Effector memory CD8-positive, alpha-beta T cell (primary cell): Measurements from ENCODE around the gene C20orf96.
"Not testable (repeated sequence)": the region's sequence is repeated elsewhere in the genome, so short reads cannot be mapped to it uniquely, and the experiment has no call there.

Source experiments
- ATAC-seq: fragments of 150-1000 bp; cut with Tn5 transposase; replicated peaks from 2 replicates; pipeline ENCODE4 v1.10.0; 2021; ENCODE audit warnings: mild to moderate bottlenecking, moderate library complexity
- DNase-seq, 3 experiments: peaks; one replicate each; pipeline ENCODE4 v3.0.0; 2021
- H3K27ac Mint-ChIP-seq, 2 donors: one replicate each; pipeline ENCODE4 v1.8.0; 2022; ENCODE audit warnings: mild to moderate bottlenecking in 2 of 2, mixed read lengths in 2 of 2, moderate library complexity in 2 of 2
- H3K27me3 Mint-ChIP-seq, 2 donors: one replicate each; pipeline ENCODE4 v1.8.0; 2022; ENCODE audit warnings: mixed read lengths in 2 of 2
- H3K36me3 Mint-ChIP-seq: one replicate; pipeline ENCODE4 v1.8.0; 2022; ENCODE audit warnings: mild to moderate bottlenecking, moderate library complexity, mixed read lengths; ENCODE audit not compliant: insufficient read depth
- H3K4me1 Mint-ChIP-seq, 2 donors: one replicate each; pipeline ENCODE4 v1.8.0; 2022; ENCODE audit warnings: low read depth in 2 of 2, mixed read lengths in 2 of 2
- H3K4me3 Mint-ChIP-seq, 2 donors: one replicate each; pipeline ENCODE4 v1.8.0; 2022; ENCODE audit warnings: mild to moderate bottlenecking in 2 of 2, mixed read lengths in 2 of 2, moderate library complexity in 2 of 2
- H3K9me3 Mint-ChIP-seq, 2 donors: one replicate each; pipeline ENCODE4 v1.8.0; 2022; ENCODE audit warnings: mixed read lengths in 2 of 2

Gene C20orf96

GRCh38 chr20:259981-260380 lies 30.6 kb downstream of the C20orf96 start:
- ATAC-seq (no peak), DNase-seq (no peak)
- Mint-ChIP-seq H3K27ac (no peak overlapping the region), H3K36me3 (no peaks in the 10 kb centered on the region), H3K27me3 (peaks cover 8 to 36% of the 10 kb centered on the region in 2 donors), H3K9me3 (no peaks in the 10 kb centered on the region), H3K4me3 (no peak overlapping the region), H3K4me1 (no peaks in the 10 kb centered on the region)

DNA sequence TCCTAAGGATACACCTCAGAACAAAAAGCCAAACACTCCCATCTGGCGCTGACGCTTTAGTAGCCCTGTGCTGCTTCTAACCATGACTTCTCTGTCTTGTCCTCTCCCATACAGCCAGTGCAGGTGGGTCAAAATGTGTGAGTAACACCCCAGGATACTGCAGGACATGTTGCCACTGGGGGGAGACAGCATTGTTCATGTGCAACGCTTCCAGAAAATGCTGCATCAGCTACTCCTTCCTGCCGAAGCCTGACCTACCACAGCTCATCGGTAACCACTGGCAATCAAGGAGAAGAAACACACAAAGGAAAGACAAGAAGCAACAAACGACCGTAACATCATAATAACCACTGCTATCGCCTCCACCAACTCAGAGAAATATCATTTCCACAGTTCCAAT lies 31.6 kb downstream of the C20orf96 start:
- Mint-ChIP-seq H3K27ac (no peak overlapping the region), H3K27me3 (peaks cover 8 to 44% of the 10 kb centered on the region in 2 donors), H3K36me3 (no peaks in the 10 kb centered on the region), H3K9me3 (no peaks in the 10 kb centered on the region), H3K4me3 (no peak overlapping the region), H3K4me1 (no peaks in the 10 kb centered on the region)
- ATAC-seq, result no peak
- no peak for DNase-seq

DNA sequence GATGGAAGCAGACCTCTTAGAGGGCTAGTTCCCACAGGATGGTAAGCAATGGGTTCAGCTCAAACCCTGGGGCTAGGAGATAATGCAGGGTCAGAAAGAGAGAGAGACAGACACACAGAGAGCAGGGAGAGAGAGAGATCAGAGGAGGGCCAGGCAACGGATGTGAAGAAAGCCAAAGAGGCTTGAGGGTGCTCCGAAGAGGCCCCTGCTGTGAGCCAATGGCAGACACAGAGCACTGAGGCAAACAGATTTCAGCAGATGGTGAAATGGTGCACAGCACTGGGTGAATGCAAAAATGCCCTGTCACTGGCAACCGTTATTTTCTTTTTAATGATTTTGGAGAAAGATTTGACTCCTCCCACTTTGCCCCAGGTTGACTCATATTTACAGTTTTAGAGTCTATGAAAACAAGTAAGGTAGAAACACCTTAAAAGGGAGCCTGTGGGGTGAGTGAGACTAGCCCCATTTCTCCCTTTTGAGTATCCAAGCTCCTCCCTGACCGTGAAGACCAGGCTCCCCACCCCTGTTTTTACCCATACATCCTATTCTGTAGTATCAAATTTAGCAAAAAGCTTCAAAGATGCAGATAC lies 32.2 kb downstream of the C20orf96 start:
- DNase-seq, result no peak
- no peaks in the 10 kb centered on the region for H3K9me3 Mint-ChIP-seq
- H3K4me3 Mint-ChIP-seq, result no peak overlapping the region
- no peaks in the 10 kb centered on the region for H3K4me1 Mint-ChIP-seq
- no peak overlapping the region for H3K27ac Mint-ChIP-seq
- no peak for ATAC-seq
- H3K27me3 Mint-ChIP-seq, result peaks cover 8 to 50% of the 10 kb centered on the region in 2 donors
- H3K36me3 Mint-ChIP-seq, result no peaks in the 10 kb centered on the region

DNA sequence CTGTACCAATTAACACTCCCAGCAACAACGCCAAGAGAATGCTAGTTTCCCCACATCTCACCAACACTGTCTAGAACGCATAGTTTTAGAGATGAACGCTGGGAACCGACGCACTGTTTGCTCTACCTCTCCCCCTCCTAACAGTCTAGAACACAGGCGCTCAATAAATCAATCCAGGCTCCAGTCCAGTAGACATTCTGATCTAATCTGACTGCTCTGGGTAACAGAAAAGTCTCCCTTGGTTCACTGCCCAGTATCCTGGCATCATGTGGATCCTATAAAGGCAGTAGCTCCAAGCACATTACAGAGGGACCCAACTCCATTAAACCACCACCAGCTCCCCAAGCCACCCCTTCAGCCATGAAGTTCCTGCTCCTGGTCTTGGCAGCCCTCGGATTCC lies 33.1 kb downstream of the C20orf96 start, which contains the start of gene DEFB132:
DEFB132 (plus strand) TSS at position 306 of the 400 bp plus-strand sequence; CDS start at position 361, 55 bp downstream.
- no peaks in the 10 kb centered on the region for H3K4me1 Mint-ChIP-seq
- H3K36me3 Mint-ChIP-seq, result no peaks in the 10 kb centered on the region
- H3K27ac Mint-ChIP-seq, result no peak within 1 kb of the TSS
- DNase-seq, result no peak
- H3K9me3 Mint-ChIP-seq, result no peaks in the 10 kb centered on the region
- H3K4me3 Mint-ChIP-seq, result no peak within 1 kb of the TSS
- ATAC-seq, result no peak
- H3K27me3 Mint-ChIP-seq, result peaks cover 8 to 54% of the 10 kb centered on the region in 2 donors

- not testable (repeated sequence) for H3K4me3 Mint-ChIP-seq, H3K4me1 Mint-ChIP-seq, ATAC-seq, H3K9me3 Mint-ChIP-seq, DNase-seq, H3K36me3 Mint-ChIP-seq, H3K27ac Mint-ChIP-seq
- peaks cover 7 to 29% of the 10 kb centered on the region in 2 donors for H3K27me3 Mint-ChIP-seq
These were observed 37.1 kb downstream of the C20orf96 start for GRCh38 chr20:253447-253846.

- Mint-ChIP-seq H3K36me3 (peaks cover 3% of the 10 kb centered on the region), H3K4me3 (no peak overlapping the region), H3K27me3 (peaks cover 7 to 23% of the 10 kb centered on the region in 2 donors), H3K27ac (no peak overlapping the region), H3K9me3 (no peaks in the 10 kb centered on the region), H3K4me1 (peaks cover 5% of the 10 kb centered on the region in 2 donors)
- DNase-seq (no peak), ATAC-seq (no peak)
These were observed 37.7 kb downstream of the C20orf96 start for GRCh38 chr20:252801-253200.

DNA sequence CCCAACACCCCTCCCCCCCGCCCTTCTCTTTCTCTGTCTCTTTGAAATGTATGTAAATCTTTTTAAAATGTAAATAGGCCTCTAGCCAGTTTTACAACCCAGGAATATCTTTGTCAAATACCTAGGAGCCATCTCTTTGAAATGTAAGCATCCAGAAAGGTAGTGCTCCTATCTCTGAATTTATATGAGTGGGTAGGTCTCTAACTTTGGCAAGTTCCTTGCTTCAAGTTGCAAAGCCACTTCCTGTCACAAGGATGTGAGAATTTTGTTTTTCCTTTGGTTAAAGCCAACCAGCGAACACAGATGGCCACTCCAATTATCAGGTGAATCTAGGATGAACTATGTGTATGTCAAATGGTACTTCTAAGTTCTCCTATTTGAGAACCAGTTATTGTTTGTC lies 39.2 kb downstream of the C20orf96 start:
- H3K9me3 Mint-ChIP-seq, result no peaks in the 10 kb centered on the region
- no peak overlapping the region for H3K4me3 Mint-ChIP-seq
- peaks cover 13 to 18% of the 10 kb centered on the region in 2 donors for H3K27me3 Mint-ChIP-seq
- ATAC-seq (no peak), DNase-seq (no peak)
- peaks cover 3% of the 10 kb centered on the region for H3K36me3 Mint-ChIP-seq
- H3K4me1 Mint-ChIP-seq, result peaks cover 5% of the 10 kb centered on the region in 2 donors
- no peak overlapping the region for H3K27ac Mint-ChIP-seq

- no peaks in the 10 kb centered on the region for H3K9me3 Mint-ChIP-seq
- DNase-seq (no peak), ATAC-seq (no peak)
- no peaks in the 10 kb centered on the region for H3K4me1 Mint-ChIP-seq
- peaks cover 18 to 33% of the 10 kb centered on the region in 2 donors for H3K27me3 Mint-ChIP-seq
- H3K27ac Mint-ChIP-seq, result no peak overlapping the region
- H3K36me3 Mint-ChIP-seq, result no peaks in the 10 kb centered on the region
- H3K4me3 Mint-ChIP-seq, result no peak overlapping the region
These were observed 47.6 kb downstream of the C20orf96 start for GRCh38 chr20:242905-243304.

DNA sequence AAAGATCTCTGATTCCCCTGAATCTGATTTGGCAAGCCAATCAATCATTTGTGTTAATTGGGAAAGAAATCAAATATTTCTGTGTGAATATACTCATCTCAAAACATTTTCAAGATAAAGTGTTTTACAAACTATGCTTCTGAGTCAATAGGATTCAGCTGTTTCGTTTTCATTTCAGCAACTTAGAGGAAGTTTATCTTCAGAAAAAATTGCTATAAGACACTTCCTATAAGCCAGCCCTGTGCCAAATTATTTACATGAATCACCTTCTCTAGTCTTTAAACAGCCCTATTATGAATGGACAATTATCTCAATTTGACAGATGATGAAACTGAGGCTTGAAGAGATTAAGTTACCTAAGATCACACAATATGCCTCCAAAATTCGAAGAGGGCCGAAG lies 52.6 kb downstream of the C20orf96 start:
- Mint-ChIP-seq H3K4me1 (peaks cover 4 to 6% of the 10 kb centered on the region in 2 donors), H3K27ac (peak overlapping the region; percentile 6 to 50), H3K36me3 (no peaks in the 10 kb centered on the region), H3K27me3 (peaks cover 10 to 31% of the 10 kb centered on the region in 2 donors), H3K9me3 (no peaks in the 10 kb centered on the region), H3K4me3 (peak overlapping the region; percentile 3 to 58)
- no peak for ATAC-seq
- DNase-seq, result no peak

DNA sequence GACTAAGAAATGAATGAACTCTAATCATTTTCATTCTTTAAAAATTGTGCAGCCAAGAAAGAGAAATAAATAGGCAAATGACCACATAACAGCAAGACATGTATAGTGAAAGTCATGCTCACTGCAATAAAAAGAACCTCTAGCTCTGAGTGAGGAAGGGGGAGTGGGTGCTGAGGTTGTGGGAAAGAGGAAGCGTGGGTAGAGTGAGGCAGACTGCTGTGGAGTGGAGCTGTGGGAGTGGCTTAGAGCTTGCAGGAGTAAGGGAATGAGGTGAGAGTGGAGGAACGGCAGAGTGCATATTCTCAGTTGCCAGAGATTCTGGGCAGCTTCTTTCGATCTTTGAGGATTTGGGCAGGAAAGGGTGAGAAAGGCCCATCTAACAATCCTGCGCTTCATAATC lies 53.1 kb downstream of the C20orf96 start:
- no peak for DNase-seq

DNA sequence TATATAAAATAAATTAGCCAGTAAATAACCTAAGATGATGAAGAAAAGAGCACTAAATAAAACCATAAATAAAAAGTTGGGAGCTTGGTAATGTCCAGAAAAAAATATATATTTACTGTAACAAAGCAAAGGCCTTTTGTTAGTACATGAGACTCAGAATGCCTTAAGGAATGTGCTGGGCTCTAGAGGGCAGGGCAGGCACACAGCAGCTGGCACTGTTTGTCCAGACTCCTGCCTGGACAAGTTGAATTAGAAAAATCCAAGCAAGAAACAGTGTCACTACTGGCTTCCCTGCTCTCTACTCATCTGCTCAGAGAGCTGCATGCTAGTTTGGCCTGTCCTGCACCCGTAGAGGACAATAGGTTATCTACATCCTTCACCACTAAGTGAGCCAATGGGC lies 54.7 kb downstream of the C20orf96 start:
- Mint-ChIP-seq H3K27ac (no peak overlapping the region), H3K9me3 (no peaks in the 10 kb centered on the region), H3K27me3 (peaks cover 10 to 23% of the 10 kb centered on the region in 2 donors), H3K4me1 (peaks cover 4 to 6% of the 10 kb centered on the region in 2 donors), H3K36me3 (no peaks in the 10 kb centered on the region), H3K4me3 (no peak overlapping the region)
- DNase-seq, result no peak
- no peak for ATAC-seq

More for the DNA sequence above, 53.1 kb downstream of the C20orf96 start:
- Mint-ChIP-seq H3K36me3 (no peaks in the 10 kb centered on the region), H3K4me1 (peaks cover 4 to 6% of the 10 kb centered on the region in 2 donors), H3K27ac (peak overlapping the region; percentile 6 to 50), H3K4me3 (peak overlapping the region; percentile 3 to 58), H3K9me3 (no peaks in the 10 kb centered on the region), H3K27me3 (peaks cover 10 to 26% of the 10 kb centered on the region in 2 donors)
- ATAC-seq, result peak; percentile 37

- Mint-ChIP-seq H3K4me3 (no peak overlapping the region), H3K27ac (no peak overlapping the region), H3K9me3 (no peaks in the 10 kb centered on the region), H3K27me3 (peaks cover 34 to 44% of the 10 kb centered on the region in 2 donors), H3K4me1 (no peaks in the 10 kb centered on the region), H3K36me3 (no peaks in the 10 kb centered on the region)
- ATAC-seq (no peak), DNase-seq (no peak)
These were observed 63.0 kb downstream of the C20orf96 start for GRCh38 chr20:227439-228105.

GRCh38 chr20:226958-227357 lies 63.6 kb downstream of the C20orf96 start, which contains the start of gene DEFB129:
TSS of gene DEFB129 (plus strand) at chr20:227258. CDS start at chr20:227289, 31 bp downstream.
- ATAC-seq (no peak), DNase-seq (no peak)
- Mint-ChIP-seq H3K27me3 (peaks cover 39 to 45% of the 10 kb centered on the region in 2 donors), H3K4me1 (no peaks in the 10 kb centered on the region), H3K27ac (no peak within 1 kb of the TSS), H3K36me3 (no peaks in the 10 kb centered on the region), H3K4me3 (no peak within 1 kb of the TSS), H3K9me3 (no peaks in the 10 kb centered on the region)

GRCh38 chr20:225879-226278 lies 64.7 kb downstream of the C20orf96 start:
- DNase-seq, H3K27ac Mint-ChIP-seq, ATAC-seq, H3K4me3 Mint-ChIP-seq, H3K36me3 Mint-ChIP-seq, H3K4me1 Mint-ChIP-seq, H3K9me3 Mint-ChIP-seq: not testable (repeated sequence)
- H3K27me3 Mint-ChIP-seq, result peaks cover 48 to 55% of the 10 kb centered on the region in 2 donors
